ENCODE measurements around the gene TRIM44.

Gene TRIM44

DNA sequence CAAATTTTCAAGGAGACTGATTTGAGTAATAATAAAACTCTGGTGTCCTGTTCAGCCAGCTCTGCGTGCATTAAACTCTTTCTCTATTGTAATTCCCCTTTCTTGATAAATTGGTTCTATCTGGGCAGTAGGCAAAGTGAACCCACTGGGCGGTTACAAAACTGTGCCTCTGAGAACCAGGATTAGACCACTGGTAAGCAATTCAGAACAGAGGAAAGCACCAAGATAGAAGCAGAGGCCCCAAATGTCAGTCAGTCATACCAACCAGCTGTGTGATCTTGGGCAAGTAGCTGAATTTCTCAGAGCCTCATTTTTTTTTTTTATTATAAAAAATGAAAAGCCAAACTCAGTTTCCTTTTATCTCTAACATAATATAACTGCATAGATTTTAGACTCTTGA is 54.9 kb downstream of the TRIM44 start:
- no peak for DNase-seq (ENCODE audit: low read depth)

DNA sequence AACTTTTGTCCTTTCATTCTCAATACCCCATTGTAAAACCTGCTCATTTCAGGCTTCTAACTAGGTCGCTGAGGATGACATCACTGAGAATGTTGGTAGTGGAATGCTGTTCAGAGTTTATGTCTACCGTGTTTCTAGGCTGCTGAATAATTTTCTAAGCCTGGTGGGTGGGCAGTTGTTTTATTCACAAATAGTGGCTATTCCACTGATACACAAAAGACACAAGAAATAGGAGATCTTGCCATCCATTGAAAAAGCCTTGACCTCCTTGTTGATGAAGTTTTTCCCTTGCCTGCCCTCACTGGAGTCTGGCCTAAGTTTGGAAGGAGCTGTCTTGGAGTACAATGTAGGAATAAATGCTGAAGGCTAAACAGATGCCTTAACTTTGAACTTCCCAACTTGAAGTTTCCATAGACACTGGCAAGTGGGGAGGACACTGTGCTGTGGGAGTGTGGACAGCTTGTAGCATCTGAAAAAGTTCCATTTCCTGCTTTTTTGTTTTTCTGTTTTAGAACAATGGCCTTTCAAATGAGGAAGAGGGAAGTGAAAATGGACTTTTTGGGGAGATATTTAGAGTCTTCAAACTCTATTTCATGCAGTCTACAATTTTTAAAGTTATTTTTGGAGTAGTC is 59.2 kb downstream of the TRIM44 start:
- DNase-seq (ENCODE audit: low read depth) = no peak

DNA sequence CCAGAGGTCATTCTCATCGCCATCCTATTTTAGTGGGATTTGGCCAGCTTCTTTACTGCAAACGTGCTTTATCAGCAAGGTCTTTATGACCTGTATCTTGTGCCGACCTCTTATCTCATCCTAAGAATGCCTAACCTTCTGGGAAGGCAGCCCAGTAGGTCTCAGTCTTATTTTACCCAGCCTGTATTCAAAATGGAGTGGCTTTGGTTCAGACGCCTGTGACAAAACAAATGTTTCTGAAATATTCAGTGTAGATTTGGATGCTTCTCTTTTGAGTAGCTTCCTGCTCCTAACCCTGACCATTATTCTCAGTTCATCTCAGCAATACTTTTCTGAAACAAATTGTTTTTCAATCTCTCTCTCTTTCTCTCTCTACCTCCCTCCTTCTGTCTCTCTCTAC is 60.1 kb downstream of the TRIM44 start:
- DNase-seq (ENCODE audit: low read depth) = no peak

DNA sequence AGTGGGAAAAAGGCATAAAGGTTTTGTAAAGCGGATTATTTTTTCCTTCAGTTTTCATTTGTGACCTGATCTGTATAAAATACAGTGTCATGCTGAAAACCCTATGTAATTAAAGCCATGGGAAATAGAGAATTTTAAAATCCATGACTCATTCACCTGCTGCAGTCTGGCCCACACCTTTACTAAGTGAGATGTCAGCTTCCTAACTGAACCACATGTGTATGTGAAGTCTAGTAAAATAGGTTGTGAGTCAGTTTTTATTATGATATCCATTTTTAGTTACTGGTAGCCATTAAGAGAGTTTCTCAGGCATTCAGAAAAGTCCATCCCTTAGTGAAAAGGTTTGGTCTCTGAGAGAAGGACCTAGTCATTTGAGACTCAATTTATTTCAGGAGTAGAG is 60.9 kb downstream of the TRIM44 start:
- DNase-seq (ENCODE audit: low read depth) = no peak

DNA sequence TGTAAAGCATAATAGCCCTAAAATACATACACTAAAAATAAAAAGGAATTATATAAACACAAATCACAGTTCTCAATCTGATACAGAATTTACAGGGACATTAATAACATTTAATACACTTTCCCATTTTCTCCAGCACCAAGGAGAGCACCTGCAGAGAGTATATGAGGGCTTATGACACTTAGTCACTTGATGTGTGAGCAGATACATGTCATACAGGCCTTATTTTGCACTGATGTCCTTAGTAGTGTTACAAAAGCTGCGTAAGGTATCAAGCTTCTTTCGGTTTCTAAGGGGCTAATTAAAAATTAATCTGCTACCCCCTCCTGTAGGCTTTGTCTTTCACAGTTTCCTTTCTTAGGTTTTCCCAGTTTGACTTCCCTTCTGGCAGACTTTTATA is 61.3 kb downstream of the TRIM44 start:
- DNase-seq (ENCODE audit: low read depth) = no peak

DNA sequence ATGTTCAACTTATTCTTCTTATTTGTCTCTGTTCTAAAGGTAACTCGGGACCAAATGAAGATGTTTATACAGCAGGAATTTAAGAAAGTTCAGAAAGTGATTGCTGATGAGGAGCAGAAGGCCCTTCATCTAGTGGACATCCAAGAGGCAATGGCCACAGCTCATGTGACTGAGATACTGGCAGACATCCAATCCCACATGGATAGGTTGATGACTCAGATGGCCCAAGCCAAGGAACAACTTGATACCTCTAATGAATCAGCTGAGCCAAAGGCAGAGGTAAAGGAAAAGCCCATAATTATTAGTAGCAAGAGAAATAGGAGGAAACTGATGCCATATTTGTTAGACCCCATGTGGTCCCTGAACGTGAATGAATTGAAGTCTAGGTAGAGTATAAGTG is 63.3 kb downstream of the TRIM44 start:
- DNase-seq (ENCODE audit: low read depth) = no peak

DNA sequence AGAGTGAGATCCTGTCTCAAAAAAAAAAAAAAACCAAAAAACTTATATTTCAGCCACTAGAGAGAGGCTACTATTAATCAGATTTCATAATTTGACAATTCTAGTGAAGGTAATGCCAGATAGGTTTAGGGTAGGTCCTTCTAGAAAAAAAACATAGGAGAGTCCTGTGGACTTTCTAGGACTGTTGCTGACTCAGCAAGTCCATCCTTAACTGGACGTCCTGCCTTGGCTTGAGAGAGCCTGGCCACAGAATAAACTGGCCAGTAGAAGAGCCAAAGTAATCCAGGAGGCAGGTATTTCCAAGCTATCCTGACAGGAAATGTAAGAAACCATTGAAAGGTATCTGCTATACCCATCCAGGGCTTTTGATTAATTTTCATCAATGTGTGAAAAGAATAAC is 64.6 kb downstream of the TRIM44 start:
- no peak for DNase-seq (ENCODE audit: low read depth)

DNA sequence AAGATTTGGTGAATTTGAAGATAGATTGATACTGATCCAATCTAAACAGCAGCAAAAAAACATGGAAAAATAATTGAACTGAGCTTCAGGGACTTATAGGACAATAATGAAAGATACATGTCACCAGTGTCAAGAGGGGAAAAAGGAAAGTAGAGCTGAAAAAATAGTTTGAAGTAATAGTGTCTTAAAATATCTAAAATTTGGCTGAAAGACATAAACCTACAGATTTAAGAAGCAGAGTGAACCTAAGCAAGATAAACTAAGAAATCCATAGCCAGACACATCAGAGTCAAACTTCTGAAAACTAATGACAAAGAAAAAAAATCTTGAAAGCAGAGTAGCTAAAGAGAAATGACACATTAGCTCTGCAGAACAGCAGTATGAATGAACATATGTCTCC is 67.7 kb downstream of the TRIM44 start:
- no peak for DNase-seq (ENCODE audit: low read depth)

DNA sequence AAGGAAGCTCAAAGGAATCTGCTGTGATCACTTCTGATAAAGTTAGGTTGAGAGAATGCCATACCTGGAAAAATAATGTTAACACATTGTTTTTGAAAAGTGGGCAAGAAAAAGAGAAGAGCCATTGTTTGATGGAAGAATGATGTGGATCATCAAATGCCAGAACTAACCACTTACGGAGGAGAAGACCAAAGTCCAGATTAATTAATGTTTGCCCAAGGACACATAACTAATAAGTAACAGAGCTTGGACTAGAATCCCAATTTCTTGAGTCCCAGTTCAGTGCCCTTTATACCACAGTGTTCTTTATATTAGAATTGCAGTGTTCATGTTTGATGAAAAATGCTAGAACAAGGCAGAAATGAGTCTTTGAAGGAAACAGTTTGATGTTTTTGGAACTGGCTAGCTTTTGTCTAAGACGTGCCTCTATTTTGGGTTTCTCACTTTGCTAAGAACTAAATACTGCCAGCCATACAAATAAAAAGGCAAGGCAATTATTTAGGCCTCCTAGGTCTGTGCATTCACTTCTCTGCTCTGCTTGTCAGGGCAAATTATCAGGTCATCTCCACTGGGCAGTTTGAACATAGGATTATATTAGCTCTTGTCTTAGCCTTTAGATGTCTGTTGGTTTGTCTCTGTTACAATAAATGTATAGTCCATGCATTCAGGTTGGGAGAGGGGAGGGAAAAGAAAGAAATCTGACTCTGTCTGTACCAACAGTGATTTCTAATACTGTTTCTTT is 72.3 kb downstream of the TRIM44 start:
- no peak for DNase-seq (ENCODE audit: low read depth)

DNA sequence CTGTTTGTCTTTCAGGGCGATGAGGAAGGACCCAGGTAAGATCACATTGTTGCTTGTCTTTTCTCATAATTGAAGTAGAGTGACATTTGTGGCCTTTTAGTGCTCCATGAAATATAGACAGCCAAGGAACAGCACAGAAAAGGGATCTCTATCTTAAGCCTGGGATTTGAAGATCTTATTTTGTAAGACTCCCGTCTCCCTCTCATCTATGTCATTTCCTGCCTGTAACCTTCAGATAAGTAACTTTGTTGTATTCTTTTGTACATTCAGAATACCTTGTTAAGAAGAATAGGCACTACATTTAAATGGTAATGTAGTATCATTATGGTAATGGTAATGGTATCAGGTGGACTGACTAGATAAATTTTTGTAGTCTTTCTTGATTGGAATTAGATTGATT is 72.8 kb downstream of the TRIM44 start:
- no peak for DNase-seq (ENCODE audit: low read depth)

DNA sequence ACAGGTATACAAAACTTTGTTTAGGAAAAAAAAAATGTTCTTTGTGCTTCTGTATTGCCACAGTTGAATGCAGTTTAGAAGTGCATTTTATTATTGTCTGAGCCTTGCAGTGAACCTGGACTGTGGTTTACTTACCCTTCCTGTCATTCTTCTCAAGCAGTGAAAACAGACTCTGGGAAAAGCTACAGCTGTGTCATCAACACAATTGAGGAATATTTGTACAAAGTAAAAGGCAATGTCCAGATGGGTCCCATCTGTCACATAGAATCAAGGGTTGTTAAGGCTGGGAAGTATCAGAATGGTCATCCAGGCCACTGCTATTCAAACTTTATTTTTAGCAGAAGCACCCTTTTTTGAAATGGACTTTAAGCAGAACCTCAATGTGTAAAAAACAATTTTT is 73.3 kb downstream of the TRIM44 start:
- no peak for DNase-seq (ENCODE audit: low read depth)

DNA sequence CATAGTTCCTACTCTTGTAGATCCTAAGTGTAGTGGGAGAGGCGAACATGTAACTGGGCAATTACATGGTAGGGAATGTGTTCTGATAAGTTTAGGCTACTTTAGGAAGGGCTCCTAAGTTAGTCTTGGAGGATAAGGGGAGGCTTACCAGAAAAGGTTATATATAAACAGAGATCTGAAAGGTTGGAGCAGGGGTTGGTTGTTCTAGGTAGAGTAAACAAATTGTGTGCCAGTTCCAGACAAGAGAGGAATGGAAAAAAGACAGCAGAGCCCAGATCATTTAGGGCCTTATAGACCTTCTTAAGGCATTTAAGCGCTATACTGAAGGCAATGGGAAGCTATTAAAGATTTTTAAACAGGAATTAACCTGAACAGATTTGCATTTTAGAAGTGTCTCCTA is 74.4 kb downstream of the TRIM44 start:
- no peak for DNase-seq (ENCODE audit: low read depth)

DNA sequence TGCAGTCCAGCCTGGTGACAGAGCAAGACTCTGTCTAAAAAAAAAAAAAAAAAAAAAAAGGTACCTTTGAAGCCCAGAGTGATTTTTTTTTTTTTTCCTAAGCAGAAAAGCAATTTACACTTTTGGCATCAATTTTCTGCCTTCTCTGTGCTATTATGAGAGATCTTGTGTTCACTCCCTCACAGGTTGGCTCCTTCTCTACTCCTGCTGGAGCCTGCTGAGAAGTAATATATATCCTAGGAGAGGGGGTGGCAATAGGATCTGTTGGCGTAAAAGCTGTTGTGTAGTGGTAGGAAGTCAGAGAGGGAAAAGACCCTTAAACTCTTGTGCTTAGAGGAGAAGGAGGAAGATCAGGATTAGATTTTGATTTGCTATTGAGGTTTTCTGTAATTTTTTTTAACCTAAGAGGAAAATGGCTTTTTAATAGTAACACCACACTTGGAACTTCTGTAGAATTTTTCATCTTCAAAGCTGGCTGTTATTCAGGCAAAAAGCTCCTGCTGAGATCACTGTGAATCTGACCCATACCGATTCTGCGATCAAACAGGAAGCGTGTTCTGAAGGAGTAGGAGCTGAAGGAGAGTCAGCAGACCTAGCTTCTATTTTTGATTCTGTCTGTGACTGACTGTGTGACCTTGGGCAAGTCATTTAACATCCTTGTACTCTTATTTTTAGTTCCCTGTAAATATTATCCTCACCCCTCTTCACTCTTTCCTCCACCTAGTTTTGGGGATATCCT is 77.7 kb downstream of the TRIM44 start:
- DNase-seq (ENCODE audit: low read depth) = no peak

DNA sequence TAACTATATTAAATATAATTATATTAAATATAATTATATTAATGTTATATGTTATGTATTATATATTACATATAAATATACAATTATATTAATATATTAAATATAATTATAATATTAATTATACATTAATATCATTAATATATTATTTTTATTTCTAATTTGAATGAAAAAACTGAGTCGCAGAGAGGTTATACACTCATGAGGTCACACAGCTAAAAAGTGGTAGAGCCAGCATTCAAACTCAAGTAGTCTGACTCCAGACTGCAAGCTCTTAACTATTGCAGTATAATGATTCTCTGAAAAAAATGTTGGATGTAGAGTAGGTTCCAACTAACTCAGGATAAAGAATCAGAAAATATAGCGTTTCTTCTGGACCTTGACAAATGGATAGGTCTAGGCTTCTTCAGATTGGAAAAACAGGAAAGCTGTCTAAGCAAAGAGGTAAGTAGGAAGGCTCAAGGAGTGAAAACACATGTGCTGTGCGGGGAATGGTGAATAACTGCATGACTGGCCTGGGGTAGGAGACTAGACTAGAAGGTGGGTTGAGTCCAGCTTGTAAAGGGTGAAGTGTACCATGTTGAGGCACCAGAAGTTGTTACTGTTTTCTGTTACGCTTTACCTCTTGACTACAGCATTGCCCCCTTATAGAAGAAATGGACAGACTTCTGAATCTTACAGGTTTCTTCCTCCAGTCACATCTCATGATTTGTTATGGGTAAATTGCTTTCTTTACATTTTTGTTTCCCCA is 80.3 kb downstream of the TRIM44 start:
- no peak for DNase-seq (ENCODE audit: low read depth)

DNA sequence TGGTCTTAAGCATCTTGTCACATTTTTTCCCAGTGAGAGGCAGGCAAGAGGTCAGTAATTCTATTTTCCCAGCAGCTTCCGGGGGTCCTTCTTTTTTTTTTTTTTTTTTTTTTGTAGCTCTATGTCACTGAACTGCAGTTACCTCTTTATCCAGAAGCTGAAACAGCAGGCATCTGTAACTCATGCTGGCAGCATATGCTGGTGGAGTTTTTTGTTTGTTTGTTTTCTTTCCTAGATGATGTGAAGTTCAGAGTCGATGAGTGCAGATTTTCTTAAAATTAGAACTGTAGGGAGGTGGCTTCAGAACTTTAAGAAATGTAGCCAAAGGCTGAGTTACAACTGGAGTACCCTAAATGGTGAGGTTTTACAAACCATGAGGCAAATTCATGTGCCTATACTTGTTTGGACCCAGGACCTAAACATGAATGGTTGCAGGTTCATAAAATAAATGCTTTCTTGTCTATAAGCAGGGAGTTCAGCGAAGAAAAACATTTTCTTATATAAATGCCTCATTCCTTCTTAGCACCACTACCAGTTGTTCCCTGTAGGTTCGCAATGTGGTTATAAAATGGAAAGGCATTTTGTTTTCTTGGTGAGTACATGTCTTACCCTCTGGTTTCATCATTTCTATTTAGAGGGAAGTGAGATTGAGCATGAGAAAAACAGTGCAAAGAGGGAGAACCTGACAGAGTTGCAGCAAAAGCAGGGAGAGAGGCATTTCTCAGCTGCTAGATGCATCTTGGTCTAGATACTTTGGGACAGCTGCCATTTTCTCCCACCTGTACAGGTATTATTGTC is 84.0 kb downstream of the TRIM44 start:
- no peak for DNase-seq (ENCODE audit: low read depth)

DNA sequence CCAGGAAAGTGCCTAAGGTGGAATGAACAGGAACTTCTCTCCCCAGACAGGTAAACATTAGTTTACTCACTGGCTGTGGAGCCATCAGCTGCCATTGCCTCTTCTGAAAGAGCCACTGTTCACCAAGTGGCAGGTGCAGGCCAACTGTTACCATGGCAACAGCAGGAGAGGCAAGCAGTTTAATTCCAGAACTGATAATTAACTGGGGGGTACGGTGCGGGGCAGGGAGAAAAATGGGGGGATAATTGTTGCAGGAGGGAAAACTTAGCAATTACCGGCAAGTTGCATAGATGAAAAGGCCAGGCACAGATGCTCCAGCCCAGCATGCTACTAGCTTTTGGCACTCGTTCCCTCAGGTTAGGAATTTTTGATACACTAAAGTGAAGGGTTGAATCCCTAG is 85.1 kb downstream of the TRIM44 start:
- no peak for DNase-seq (ENCODE audit: low read depth)

DNA sequence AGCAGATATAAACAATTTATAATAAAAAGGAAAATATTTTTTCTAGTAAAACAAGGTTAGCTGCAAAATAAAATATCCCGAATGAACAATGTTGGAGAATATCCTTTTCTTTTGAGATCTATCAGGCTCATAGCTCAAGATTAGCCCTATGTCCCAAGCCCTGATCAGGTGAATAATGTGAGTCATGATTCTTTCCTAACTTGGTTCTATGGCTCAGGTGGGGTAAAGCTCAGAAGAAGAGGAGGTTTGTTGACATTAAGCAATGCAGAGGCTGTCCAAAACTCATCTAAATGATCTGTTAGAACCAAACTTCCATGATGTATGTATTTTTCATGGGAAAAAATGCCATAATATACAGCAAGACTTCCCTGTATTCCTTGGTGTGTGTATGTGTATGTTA is 86.1 kb downstream of the TRIM44 start:
- DNase-seq (ENCODE audit: low read depth) = no peak

DNA sequence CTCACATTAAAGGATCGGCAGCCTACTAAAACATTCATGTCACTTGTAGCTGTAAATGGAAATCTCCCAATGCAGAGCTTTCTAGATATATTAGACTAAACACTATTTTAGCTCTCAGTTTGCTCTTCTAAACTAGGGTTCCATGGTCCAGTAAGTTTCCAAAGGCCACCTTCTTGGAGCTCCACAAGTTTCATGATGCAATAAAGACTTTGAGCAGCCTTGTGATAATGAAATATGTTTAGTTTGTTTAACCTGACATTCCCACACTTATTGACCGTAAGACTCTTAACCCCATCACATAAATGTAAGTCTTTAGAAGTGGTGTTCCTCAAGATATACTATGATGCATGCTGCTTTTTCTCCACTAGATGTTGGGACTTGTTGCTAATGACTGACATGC is 87.7 kb downstream of the TRIM44 start:
- DNase-seq (ENCODE audit: low read depth) = no peak

DNA sequence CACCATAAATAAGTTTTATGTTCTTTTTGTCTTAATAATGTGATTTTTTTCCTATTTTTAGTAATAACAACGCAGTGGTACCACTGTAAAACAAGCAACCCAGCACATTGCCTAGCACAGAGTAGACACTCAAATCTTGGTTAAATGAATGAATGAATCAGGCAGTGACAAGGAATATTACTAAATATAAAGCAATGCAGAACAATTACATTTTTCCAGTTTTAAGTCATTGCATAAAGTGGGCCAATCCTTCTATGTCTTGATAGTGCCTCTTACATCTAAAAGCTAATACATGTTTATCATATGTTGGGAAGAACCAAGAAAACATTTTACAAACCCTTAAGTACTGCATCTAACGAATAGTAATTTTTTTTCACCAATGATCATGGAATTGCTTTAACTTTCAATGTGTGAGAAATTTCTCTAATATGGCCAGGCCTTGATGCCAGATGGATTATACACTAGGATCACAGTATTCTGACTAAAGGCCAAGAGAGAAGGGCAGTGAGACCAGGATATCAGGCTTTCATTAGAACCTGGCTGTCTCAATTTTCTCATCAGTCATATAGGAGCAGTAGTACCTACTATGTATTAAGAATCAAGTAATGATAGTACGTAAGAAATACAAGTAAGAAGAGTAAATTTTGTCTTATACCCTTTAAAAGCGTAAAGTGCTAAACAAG is 88.5 kb downstream of the TRIM44 start:
- no peak for DNase-seq (ENCODE audit: low read depth)

DNA sequence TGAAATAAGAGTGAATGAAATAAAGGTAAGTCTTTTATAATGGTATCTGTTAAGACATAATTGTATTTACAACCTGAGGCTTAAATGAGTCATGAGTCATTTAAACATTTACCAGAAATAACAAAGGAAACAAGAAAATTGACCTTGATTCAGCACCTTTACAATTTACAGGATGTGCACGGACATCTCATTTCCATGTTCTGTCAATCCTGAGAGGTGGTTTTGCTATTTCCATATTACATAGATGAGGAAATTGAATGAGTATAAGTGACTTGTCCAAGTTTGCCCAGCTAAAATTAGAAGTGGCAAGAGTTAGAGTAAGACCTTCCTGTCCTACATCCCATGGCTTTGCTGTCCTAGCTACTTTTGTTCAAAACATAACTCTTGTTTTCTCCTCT is 89.1 kb downstream of the TRIM44 start:
- no peak for DNase-seq (ENCODE audit: low read depth)

DNA sequence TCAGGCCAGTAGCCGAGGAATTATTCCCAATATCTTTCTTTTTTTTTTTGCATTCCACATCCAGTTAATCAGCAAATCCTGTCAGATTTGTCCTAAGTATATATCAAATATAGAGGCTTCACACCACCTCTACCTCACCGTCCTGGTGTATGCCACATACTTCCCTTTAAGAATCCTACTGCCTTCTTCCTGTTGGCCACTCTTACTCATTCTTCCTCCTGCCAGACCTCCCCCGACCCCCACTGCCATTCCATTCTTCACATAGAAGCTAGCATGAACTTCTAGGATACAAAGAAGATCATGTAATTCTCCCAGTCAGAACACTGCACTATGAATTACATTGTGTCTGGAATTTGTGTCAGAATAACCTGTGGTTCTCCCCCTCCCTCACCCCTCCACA is 89.5 kb downstream of the TRIM44 start:
- no peak for DNase-seq (ENCODE audit: low read depth)
